Measurements from ENCODE around the gene SYNRG.

Gene SYNRG

DNA sequence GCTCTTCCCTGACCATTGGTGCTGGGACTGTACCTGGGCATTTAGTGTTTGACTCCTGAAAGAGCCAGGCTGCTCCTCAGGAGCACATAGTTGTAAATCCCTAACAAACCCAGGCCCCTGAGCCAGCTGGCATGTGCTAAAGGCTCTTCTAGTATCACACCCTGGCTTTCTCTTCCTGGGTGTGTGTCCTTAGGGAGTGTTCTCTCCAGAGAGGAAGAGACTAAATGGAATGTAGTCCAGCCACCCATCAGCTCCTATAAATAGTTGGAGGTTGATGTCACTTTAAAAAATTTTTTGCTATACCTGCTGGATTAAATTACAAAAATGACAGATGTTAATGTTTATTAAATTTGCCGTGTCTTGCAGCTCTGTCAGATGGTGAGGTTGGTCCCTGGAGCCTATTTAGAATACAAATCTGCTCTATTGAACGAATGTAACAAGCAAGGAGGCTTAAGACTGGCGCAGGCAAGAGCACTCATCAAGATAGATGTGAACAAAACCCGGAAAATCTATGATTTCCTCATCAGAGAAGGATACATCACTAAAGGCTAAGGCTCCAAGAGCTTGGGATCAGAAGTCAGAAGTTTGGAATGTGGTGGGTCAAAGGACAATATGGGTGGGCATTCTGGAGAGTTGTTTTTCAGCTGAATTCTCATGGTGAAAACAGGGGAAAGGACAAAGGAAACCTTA is 132.6 kb downstream of the SYNRG start:
- Histone ChIP-seq H3K4me3 (ENCODE audit: low read length) (no peak overlapping the region), H3K4me1 (ENCODE audit: control insufficient read depth, insufficient read depth, low read length) (no peaks in the 10 kb centered on the region), H3K27ac (ENCODE audit: low read length) (no peak overlapping the region), H3K36me3 (ENCODE audit: control insufficient read depth, insufficient read depth, low read length) (peaks cover 5% of the 10 kb centered on the region; the same call in 1 of the 2 replicates), H3K9me3 (ENCODE audit: control insufficient read depth, insufficient read depth, low read length) (no peaks in the 10 kb centered on the region), H3K27me3 (ENCODE audit: control insufficient read depth, insufficient read depth, low read length) (no peaks in the 10 kb centered on the region)
- no peak for DNase-seq (ENCODE audit: low read depth, low spot score)
- no CpG with 5 or more reads among the region's 4 CpGs for WGBS (ENCODE audit: insufficient coverage, insufficient read length)

DNA sequence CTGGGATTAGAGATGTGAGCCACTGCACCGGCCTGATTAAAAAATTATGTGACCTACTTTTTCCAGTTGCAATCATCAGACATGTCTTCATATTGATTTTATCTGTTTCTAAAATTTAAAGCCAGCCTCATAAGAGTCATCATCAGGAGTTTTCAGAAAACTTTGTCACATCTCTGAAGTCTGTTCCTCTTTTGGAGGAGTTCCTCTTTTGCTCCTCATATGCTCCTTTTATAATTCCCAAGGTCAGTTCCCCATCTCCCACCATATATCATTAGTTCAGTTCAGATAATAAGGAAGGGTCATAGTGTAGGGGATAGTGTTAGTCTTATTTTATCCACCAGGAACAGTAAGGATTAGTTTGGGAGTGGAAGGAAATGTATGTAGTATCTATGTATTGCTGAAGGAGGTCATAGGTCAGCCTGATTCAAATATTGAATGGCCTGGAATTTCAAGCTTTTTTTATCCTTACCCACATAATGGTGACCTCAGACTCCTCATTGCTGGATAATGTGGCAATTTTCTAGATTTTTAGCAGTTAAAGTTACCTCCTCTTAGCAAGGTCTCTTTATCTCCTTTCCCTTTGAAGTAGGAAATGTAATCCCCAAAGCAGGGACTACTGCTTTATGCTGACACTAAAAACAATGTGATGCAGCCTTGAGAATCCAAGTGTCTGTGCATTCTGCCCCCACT is 133.3 kb downstream of the SYNRG start:
- H3K27me3 ChIP-seq (ENCODE audit: control insufficient read depth, insufficient read depth, low read length), result no peaks in the 10 kb centered on the region
- H3K4me3 ChIP-seq (ENCODE audit: low read length), result no peak overlapping the region
- H3K4me1 ChIP-seq (ENCODE audit: control insufficient read depth, insufficient read depth, low read length), result no peaks in the 10 kb centered on the region
- DNase-seq (ENCODE audit: low read depth, low spot score), result no peak
- H3K9me3 ChIP-seq (ENCODE audit: control insufficient read depth, insufficient read depth, low read length), result no peaks in the 10 kb centered on the region
- peaks cover 5% of the 10 kb centered on the region; the same call in 1 of the 2 replicates for H3K36me3 ChIP-seq (ENCODE audit: control insufficient read depth, insufficient read depth, low read length)
- WGBS (ENCODE audit: insufficient coverage, insufficient read length), result no CpG with 5 or more reads among the region's 1 CpG
- no peak overlapping the region for H3K27ac ChIP-seq (ENCODE audit: low read length)

DNA sequence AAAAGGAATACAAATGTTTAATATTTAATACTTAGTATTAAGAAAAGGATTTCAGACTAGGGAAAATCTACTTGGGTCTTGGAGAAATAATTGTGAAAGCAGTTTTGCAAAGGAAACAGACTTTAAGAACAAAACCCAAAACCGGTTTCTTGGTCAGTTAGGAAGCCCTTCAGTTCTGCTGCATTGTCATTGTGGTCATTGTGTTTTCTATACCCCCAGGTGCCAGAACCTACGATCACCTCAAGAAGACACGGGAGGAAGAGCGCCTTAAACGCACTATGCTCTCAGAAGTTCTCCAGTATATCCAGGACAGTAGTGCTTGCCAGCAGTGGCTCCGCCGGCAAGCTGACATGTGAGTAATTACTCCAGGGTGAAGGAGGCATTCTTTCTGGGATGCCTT is 139.0 kb downstream of the SYNRG start:
- H3K36me3 ChIP-seq (ENCODE audit: control insufficient read depth, insufficient read depth, low read length), result no peaks in the 10 kb centered on the region; the same call in 1 of the 2 replicates
- H3K4me3 ChIP-seq (ENCODE audit: low read length), result no peak overlapping the region
- no peak overlapping the region for H3K27ac ChIP-seq (ENCODE audit: low read length)
- no peaks in the 10 kb centered on the region for H3K4me1 ChIP-seq (ENCODE audit: control insufficient read depth, insufficient read depth, low read length)
- no CpG with 5 or more reads among the region's 7 CpGs for WGBS (ENCODE audit: insufficient coverage, insufficient read length)
- no peaks in the 10 kb centered on the region for H3K9me3 ChIP-seq (ENCODE audit: control insufficient read depth, insufficient read depth, low read length)
- no peak for DNase-seq (ENCODE audit: low read depth, low spot score)
- no peaks in the 10 kb centered on the region for H3K27me3 ChIP-seq (ENCODE audit: control insufficient read depth, insufficient read depth, low read length)

DNA sequence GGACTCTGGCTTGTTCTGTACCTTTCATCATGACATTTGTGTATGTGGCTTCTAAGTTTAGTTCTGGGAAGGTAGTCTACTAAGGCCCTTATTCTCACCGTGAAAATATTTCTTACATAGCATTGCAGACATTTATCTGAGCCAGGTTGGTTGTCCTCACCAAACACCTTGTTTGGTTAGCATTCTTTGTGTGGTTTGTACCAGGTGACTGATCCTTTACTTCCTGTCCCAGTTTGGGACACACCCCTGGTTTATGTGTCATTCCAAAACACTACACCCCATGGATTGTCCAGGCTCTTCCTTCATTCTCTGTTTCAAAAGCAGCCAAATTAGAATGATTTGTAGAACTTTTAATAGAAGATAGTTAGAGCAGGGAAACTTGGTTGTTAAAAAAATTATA is 142.7 kb downstream of the SYNRG start:
- Histone ChIP-seq H3K4me1 (ENCODE audit: control insufficient read depth, insufficient read depth, low read length) (no peaks in the 10 kb centered on the region), H3K9me3 (ENCODE audit: control insufficient read depth, insufficient read depth, low read length) (no peaks in the 10 kb centered on the region), H3K27ac (ENCODE audit: low read length) (no peak overlapping the region), H3K36me3 (ENCODE audit: control insufficient read depth, insufficient read depth, low read length) (no peaks in the 10 kb centered on the region; the same call in 1 of the 2 replicates), H3K4me3 (ENCODE audit: low read length) (no peak overlapping the region), H3K27me3 (ENCODE audit: control insufficient read depth, insufficient read depth, low read length) (no peaks in the 10 kb centered on the region)
- WGBS (ENCODE audit: insufficient coverage, insufficient read length), result no CpG with 5 or more reads among the region's 1 CpG
- no peak for DNase-seq (ENCODE audit: low read depth, low spot score)

DNA sequence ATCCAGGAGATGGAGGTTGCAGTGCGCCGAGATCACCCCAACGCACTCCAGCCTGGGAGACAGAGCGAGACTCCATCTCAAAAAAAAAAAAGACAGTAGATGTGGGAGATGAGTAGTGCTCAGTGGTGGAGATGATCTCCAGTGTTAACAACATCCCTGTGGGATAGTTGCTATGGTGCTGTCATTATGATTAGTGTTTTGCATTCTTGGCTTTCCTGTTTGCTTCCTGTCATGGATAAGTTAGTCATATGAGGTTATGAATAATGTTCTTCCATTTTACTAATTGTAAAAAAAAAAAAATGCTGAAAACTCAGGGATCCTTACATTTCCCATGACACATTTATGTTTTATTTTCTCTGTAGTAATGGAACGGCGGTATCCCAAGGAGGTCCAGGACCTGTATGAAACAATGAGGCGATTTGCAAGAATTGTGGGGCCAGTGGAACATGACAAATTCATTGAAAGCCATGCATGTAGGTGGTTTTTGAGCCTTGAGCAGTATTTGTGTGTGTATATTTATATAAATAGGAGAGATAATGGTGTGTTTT is 144.1 kb downstream of the SYNRG start:
- no peak overlapping the region for H3K27ac ChIP-seq (ENCODE audit: low read length)
- no peaks in the 10 kb centered on the region for H3K9me3 ChIP-seq (ENCODE audit: control insufficient read depth, insufficient read depth, low read length)
- H3K4me3 ChIP-seq (ENCODE audit: low read length), result no peak overlapping the region
- H3K36me3 ChIP-seq (ENCODE audit: control insufficient read depth, insufficient read depth, low read length), result no peaks in the 10 kb centered on the region
- DNase-seq (ENCODE audit: low read depth, low spot score), result no peak
- no peaks in the 10 kb centered on the region for H3K4me1 ChIP-seq (ENCODE audit: control insufficient read depth, insufficient read depth, low read length)
- WGBS (ENCODE audit: insufficient coverage, insufficient read length), result no CpG with 5 or more reads among the region's 7 CpGs
- no peaks in the 10 kb centered on the region for H3K27me3 ChIP-seq (ENCODE audit: control insufficient read depth, insufficient read depth, low read length)
